ENCODE data around the gene ASAH2. TPM values are rescaled to one million over a fixed set of nuclear protein-coding genes. Genes with fewer than 3 reads are reported as not detected.

The ASAH2 gene
- total RNA-seq, 1 donor from 2014 or later = 0.79 TPM

Other genes starting within 250 kb of the ASAH2 start
- gene WASHC2A, start 183.6 kb downstream of the ASAH2 start, total RNA-seq = 23.5 and 31.2 TPM in 2 replicates

Data from lung microvascular endothelial cell (primary cell).